Common myeloid progenitor, CD34-positive (primary cell): ENCODE results near the gene EFNA5.

ENCODE experiments used
- CTCF ChIA-PET: fragments of 350-600 bp; sonication (Branson Sonifier 250); formaldehyde crosslinking; loops from one replicate; lab custom pipeline; 2021; ENCODE audit warnings: antibody characterized with exemption; lab: Charles Lee
- POLR2A ChIA-PET: fragments of 350-600 bp; sonication (Branson Sonifier 250); formaldehyde crosslinking; loops from one replicate; lab custom pipeline; 2021; ENCODE audit warnings: antibody characterized with exemption; lab: Charles Lee
- DNase-seq, 3 donors: peaks; one replicate each; pipeline versions ENCODE4 v3.0.0 to v3.0.0-alpha.2; 2013
- H3K27ac ChIP-seq, 2 experiments: 1 replicate in 1 of 2; 2 replicates in 1 of 2; pipeline ENCODE4 v1.7.0; 2013; ENCODE audit warnings: inconsistent platforms in 2 of 2, low read length in 2 of 2, mild to moderate bottlenecking in 2 of 2, low read depth in 1 of 2, moderate library complexity in 1 of 2; ENCODE audit not compliant: severe bottlenecking in 2 of 2, insufficient read depth in 1 of 2, poor library complexity in 1 of 2
- H3K27me3 ChIP-seq, 5 experiments: replicated peaks in 2 of 5; 1 replicate in 3 of 5; 2 replicates in 2 of 5; pipeline versions ENCODE4 v1.6.1 to v1.7.0; 2013; ENCODE audit warnings: low read length in 4 of 5, mild to moderate bottlenecking in 2 of 5, moderate library complexity in 2 of 5, inconsistent platforms in 1 of 5; ENCODE audit not compliant: insufficient read depth in 5 of 5, control insufficient read depth in 4 of 5
- H3K36me3 ChIP-seq, 4 experiments: 1 replicate in 2 of 4; 2 replicates in 2 of 4; pipeline versions ENCODE4 v1.6.1 to v1.7.0; 2013; ENCODE audit warnings: low read length in 3 of 4, control low read depth in 1 of 4, mild to moderate bottlenecking in 1 of 4; ENCODE audit not compliant: control insufficient read depth in 4 of 4, insufficient read depth in 4 of 4
- H3K4me1 ChIP-seq, 4 experiments: 1 replicate in 3 of 4; 2 replicates in 1 of 4; pipeline versions ENCODE4 v1.6.1 to v1.7.1; 2013; ENCODE audit warnings: low read length in 3 of 4, mild to moderate bottlenecking in 3 of 4, control low read depth in 1 of 4, inconsistent platforms in 1 of 4, moderate library complexity in 1 of 4; ENCODE audit not compliant: control insufficient read depth in 4 of 4, insufficient read depth in 4 of 4; ENCODE audit errors: control extremely low read depth in 1 of 4
- H3K4me3 ChIP-seq, 7 experiments: 1 replicate in 4 of 7; 2 replicates in 3 of 7; pipeline versions ENCODE4 v1.5.1 to v1.7.0; 2013; ENCODE audit warnings: mild to moderate bottlenecking in 7 of 7, low read length in 6 of 7, moderate library complexity in 6 of 7, inconsistent platforms in 2 of 7, low read depth in 2 of 7, control low read depth in 1 of 7; ENCODE audit not compliant: insufficient read depth in 4 of 7, control insufficient read depth in 1 of 7; ENCODE audit errors: extremely low read depth in 1 of 7
- H3K9me3 ChIP-seq, 5 experiments: 1 replicate in 4 of 5; 2 replicates in 1 of 5; pipeline versions ENCODE4 v1.6.1 to v1.7.1; 2013; ENCODE audit warnings: low read length in 4 of 5, mild to moderate bottlenecking in 2 of 5, inconsistent platforms in 1 of 5, low read depth in 1 of 5, moderate library complexity in 1 of 5; ENCODE audit not compliant: control insufficient read depth in 4 of 5, insufficient read depth in 2 of 5; ENCODE audit errors: control extremely low read depth in 1 of 5
- WGBS: methylation state at CpG from one replicate; pipeline ENCODE4 v1.1.5; 2013; ENCODE audit not compliant: insufficient coverage; 5-methylcytosine and 5-hydroxymethylcytosine counted together

EFNA5 gene

GRCh38 chr5:107364443-107365319 lies 306.1 kb downstream of the EFNA5 start:
- no peaks in the 10 kb centered on the region for H3K9me3 ChIP-seq
- WGBS = 100% methylated on average over 2 of the region's 2 CpGs
- peak in 1 of 3 donors; percentile 22 for DNase-seq
- H3K27ac ChIP-seq = no peak overlapping the region
- ChIA-PET CTCF (interaction anchor here (0.8 kb wide), 1 partner anchor 208 kb away, joined by 3 read pairs; no protein-coding TSS in a partner anchor), POLR2A (interaction anchor here (1.2 kb wide), 1 partner anchor 25 kb away, joined by 3 read pairs; no protein-coding TSS in a partner anchor)
- no peaks in the 10 kb centered on the region for H3K36me3 ChIP-seq
- H3K4me1 ChIP-seq = peaks cover 11 to 21% (median 16%) of the 10 kb centered on the region in 4 experiments
- peak overlapping the region in 1 of 7 experiments; percentile 20 for H3K4me3 ChIP-seq
- no peaks in the 10 kb centered on the region for H3K27me3 ChIP-seq

- no peaks in the 10 kb centered on the region for H3K9me3 ChIP-seq
- no peak overlapping the region for H3K4me3 ChIP-seq
- H3K36me3 ChIP-seq = no peaks in the 10 kb centered on the region
- POLR2A ChIA-PET = no interaction called here
- H3K4me1 ChIP-seq = peaks cover 11 to 24% (median 19%) of the 10 kb centered on the region in 4 experiments
- CTCF ChIA-PET = interaction anchor here (0.6 to 1.9 kb wide), 3 partner anchors 12 to 75 kb away, joined by 3 to 6 read pairs (median 4); no protein-coding TSS in a partner anchor
- 95% methylated on average over 3 of the region's 3 CpGs for WGBS
- no peak overlapping the region for H3K27ac ChIP-seq
- H3K27me3 ChIP-seq = no peaks in the 10 kb centered on the region
- no peak for DNase-seq
Measured at GRCh38 chr5:107363768-107364167, 307.0 kb downstream of the EFNA5 start.

GRCh38 chr5:107361945-107362344 lies 308.8 kb downstream of the EFNA5 start:
- Histone ChIP-seq H3K4me1 (peaks cover 11 to 24% (median 19%) of the 10 kb centered on the region in 4 experiments), H3K9me3 (no peaks in the 10 kb centered on the region), H3K36me3 (no peaks in the 10 kb centered on the region), H3K4me3 (no peak overlapping the region), H3K27me3 (no peaks in the 10 kb centered on the region), H3K27ac (no peak overlapping the region)
- DNase-seq = peak in 2 of 3 donors; percentile 9 to 34
- ChIA-PET CTCF (interaction anchor here (1.9 kb wide), 1 partner anchor 28 kb away, joined by 6 read pairs; no protein-coding TSS in a partner anchor), POLR2A (no interaction called here)
- 92% methylated on average over 2 of the region's 4 CpGs for WGBS

- WGBS = 0% methylated on average over 1 of the region's 2 CpGs
- no peak for DNase-seq
- Histone ChIP-seq H3K36me3 (no peaks in the 10 kb centered on the region), H3K4me1 (peaks cover 4 to 11% (median 9%) of the 10 kb centered on the region in 4 experiments), H3K9me3 (no peaks in the 10 kb centered on the region), H3K27ac (no peak overlapping the region), H3K27me3 (no peaks in the 10 kb centered on the region), H3K4me3 (peak overlapping the region in 1 of 7 experiments; percentile 1)
- CTCF ChIA-PET = interaction anchor here (1.2 kb wide), 1 partner anchor 17 kb away, joined by 3 read pairs; no protein-coding TSS in a partner anchor
- POLR2A ChIA-PET = no interaction called here
Measured at GRCh38 chr5:107359916-107360234, 310.9 kb downstream of the EFNA5 start.

GRCh38 chr5:107359033-107359915 lies 311.5 kb downstream of the EFNA5 start:
- CTCF ChIA-PET = interaction anchor here (1.2 kb wide), 1 partner anchor 18 kb away, joined by 3 read pairs; no protein-coding TSS in a partner anchor
- H3K27me3 ChIP-seq = no peaks in the 10 kb centered on the region
- peak; percentile 29 to 79 (median 76) for DNase-seq
- H3K9me3 ChIP-seq = no peaks in the 10 kb centered on the region
- peak overlapping the region in 1 of 7 experiments; percentile 1 for H3K4me3 ChIP-seq
- H3K27ac ChIP-seq = no peak overlapping the region
- WGBS = 90% methylated on average over 6 of the region's 6 CpGs
- peaks cover 0 to 9% (median 8%) of the 10 kb centered on the region in 4 experiments for H3K4me1 ChIP-seq
- no peaks in the 10 kb centered on the region for H3K36me3 ChIP-seq
- POLR2A ChIA-PET = no interaction called here

GRCh38 chr5:107356891-107357290 lies 313.8 kb downstream of the EFNA5 start:
- no peak overlapping the region for H3K27ac ChIP-seq
- DNase-seq = no peak
- WGBS = no CpG with 5 or more reads among the region's 2 CpGs
- H3K9me3 ChIP-seq = peaks cover 0 to 2% (median 0%) of the 10 kb centered on the region in 5 experiments
- H3K36me3 ChIP-seq = no peaks in the 10 kb centered on the region
- H3K4me3 ChIP-seq = no peak overlapping the region
- H3K4me1 ChIP-seq = peaks cover 0 to 9% (median 8%) of the 10 kb centered on the region in 4 experiments
- H3K27me3 ChIP-seq = peaks cover 0 to 2% (median 0%) of the 10 kb centered on the region in 5 experiments
- ChIA-PET POLR2A (interaction anchor here (0.7 kb wide), 1 partner anchor 9 kb away, joined by 5 read pairs; no protein-coding TSS in a partner anchor), CTCF (interaction anchor here (0.6 to 0.7 kb wide), 2 partner anchors 31 to 45 kb away, joined by 3 read pairs; no protein-coding TSS in a partner anchor)
